IMR-90 (cell line): ENCODE data around the gene LSM7. TPM values are rescaled to one million over a fixed set of nuclear protein-coding genes. Genes with fewer than 3 reads are reported as not detected.

ENCODE experiments used
- ATAC-seq: fragments of 200-7000 bp; cut with Tn5 transposase; 2 replicates; pipeline ENCODE4 v1.9.1; 2020; ENCODE audit warnings: low read depth, mild to moderate bottlenecking, moderate library complexity
- BruUV-seq: library from RNA; stranded (reverse); fragments of 400-500 nt; replicated peaks from 2 replicates; lab custom pipeline; 2021; lab: Mats Ljungman, UMichigan
- CTCF ChIA-PET: fragments of 300-600 bp; formaldehyde crosslinking; extraction: SDS; loops from one replicate; lab custom pipeline; 2021; ENCODE audit warnings: antibody characterized with exemption; lab: Yijun Ruan, JAX
- POLR2A ChIA-PET: fragments of 300-600 bp; sonication (Branson Sonifier 250); formaldehyde crosslinking; loops from one replicate; lab custom pipeline; 2022; ENCODE audit warnings: antibody characterized with exemption; ENCODE audit not compliant: unreplicated experiment; lab: Charles Lee
- DNase-seq: peaks from one replicate; pipeline ENCODE4 v3.0.0; 2013
- H2AFZ ChIP-seq: replicated peaks from 2 replicates; pipeline ENCODE3; 2013; ENCODE audit warnings: low read length, mild to moderate bottlenecking; ENCODE audit not compliant: poor library complexity
- H2AK5ac ChIP-seq: 2 replicates; pipeline ENCODE4 v1.6.1; 2013; ENCODE audit warnings: low read depth, low read length, inconsistent platforms
- H2AK9ac ChIP-seq: replicated peaks from 2 replicates; pipeline ENCODE3; 2013; ENCODE audit warnings: mild to moderate bottlenecking, low read depth, low read length, moderate library complexity; ENCODE audit not compliant: poor library complexity
- H2BK120ac ChIP-seq: 2 replicates; pipeline ENCODE4 v1.6.1; 2013; ENCODE audit warnings: low read depth, low read length, inconsistent platforms
- H2BK15ac ChIP-seq: 3 replicates; pipeline ENCODE4 v1.6.1; 2013; ENCODE audit warnings: low read depth, low read length, inconsistent platforms
- H2BK20ac ChIP-seq: 2 replicates; pipeline ENCODE4 v1.6.1; 2013; ENCODE audit warnings: low read depth, mild to moderate bottlenecking, inconsistent platforms, low read length, moderate library complexity
- H2BK5ac ChIP-seq: 2 replicates; pipeline ENCODE4 v1.6.1; 2013; ENCODE audit warnings: mild to moderate bottlenecking, low read depth, low read length, inconsistent platforms; ENCODE audit not compliant: poor library complexity, severe bottlenecking
- H3K14ac ChIP-seq: replicated peaks from 2 replicates; pipeline ENCODE4 v1.6.1; 2013; ENCODE audit warnings: low read depth, low read length, inconsistent platforms
- H3K18ac ChIP-seq: 2 replicates; pipeline ENCODE4 v1.6.1; 2013; ENCODE audit warnings: low read depth, low read length, control low read depth
- H3K23ac ChIP-seq: 2 replicates; pipeline ENCODE4 v1.6.1; 2013; ENCODE audit warnings: low read depth, low read length, inconsistent platforms
- H3K27ac ChIP-seq: 2 replicates; pipeline ENCODE4 v1.5.1; 2013; ENCODE audit warnings: mild to moderate bottlenecking, control low read depth, low read length; ENCODE audit not compliant: insufficient read depth
- H3K27me3 ChIP-seq: 2 replicates; pipeline ENCODE4 v1.6.1; 2013; ENCODE audit warnings: low read length; ENCODE audit not compliant: control insufficient read depth, insufficient read depth
- H3K36me3 ChIP-seq: 2 replicates; pipeline ENCODE4 v1.6.1; 2013; ENCODE audit warnings: low read length, mixed read lengths; ENCODE audit not compliant: control insufficient read depth, insufficient read depth
- H3K4ac ChIP-seq: 2 replicates; pipeline ENCODE4 v1.6.1; 2013; ENCODE audit warnings: low read depth, low read length, inconsistent platforms
- H3K4me1 ChIP-seq: 2 replicates; pipeline ENCODE4 v1.6.1; 2013; ENCODE audit warnings: low read length, mixed read lengths; ENCODE audit not compliant: control insufficient read depth, insufficient read depth
- H3K4me2 ChIP-seq: 2 replicates; pipeline ENCODE4 v1.6.1; 2013; ENCODE audit warnings: low read depth, mild to moderate bottlenecking, control low read depth, low read length, moderate library complexity
- H3K4me3 ChIP-seq: 2 replicates; pipeline ENCODE4 v1.5.1; 2013; ENCODE audit warnings: low read depth, mild to moderate bottlenecking, control low read depth, low read length, moderate library complexity; ENCODE audit not compliant: insufficient read depth
- H3K56ac ChIP-seq: 2 replicates; pipeline ENCODE4 v1.6.1; 2013; ENCODE audit warnings: low read length, inconsistent platforms; ENCODE audit not compliant: insufficient read depth; ENCODE audit errors: extremely low read depth
- H3K79me1 ChIP-seq, 2 experiments: 2 replicates each; pipeline ENCODE4 v1.6.1; 2013; ENCODE audit warnings: low read length in 2 of 2, inconsistent platforms in 1 of 2, low read depth in 1 of 2
- H3K9ac ChIP-seq: 2 replicates; pipeline ENCODE4 v1.6.1; 2013; ENCODE audit warnings: low read depth, low read length, control low read depth
- H3K9me1 ChIP-seq: 2 replicates; pipeline ENCODE4 v1.6.1; 2013; ENCODE audit warnings: low read length, inconsistent platforms; ENCODE audit not compliant: insufficient read depth
- H3K9me3 ChIP-seq: 2 replicates; pipeline ENCODE4 v1.6.1; 2013; ENCODE audit warnings: low read length; ENCODE audit not compliant: control insufficient read depth, insufficient read depth
- H4K20me1 ChIP-seq: 2 replicates; pipeline ENCODE4 v1.6.1; 2013; ENCODE audit warnings: low read length, inconsistent platforms; ENCODE audit not compliant: insufficient read depth
- H4K5ac ChIP-seq: 2 replicates; pipeline ENCODE4 v1.6.1; 2013; ENCODE audit warnings: mild to moderate bottlenecking, low read depth, low read length, control low read depth
- H4K8ac ChIP-seq, 2 experiments: 2 replicates each; pipeline ENCODE4 v1.6.1; 2013; ENCODE audit warnings: low read depth in 2 of 2, low read length in 2 of 2, control low read depth in 1 of 2, inconsistent platforms in 1 of 2
- H4K91ac ChIP-seq: 2 replicates; pipeline ENCODE4 v1.6.1; 2013; ENCODE audit warnings: low read depth, low read length, inconsistent platforms; ENCODE audit not compliant: insufficient read depth
- WGBS, 2 experiments: methylation state at CpG; one replicate each; pipeline versions ENCODE4 v1.1.5 to v1.1.7; 2013; ENCODE audit warnings: missing lambda C conversion rate in 2 of 2; ENCODE audit not compliant: insufficient read length in 1 of 2; ENCODE audit errors: extremely low coverage in 2 of 2; 5-methylcytosine and 5-hydroxymethylcytosine counted together
- dilution Hi-C: fragments of 300-500 bp; cut with HindIII; formaldehyde crosslinking; loops from one replicate; pipeline ENCODE4 v1.14.3; 2018; ENCODE audit warnings: low sequenced_read_pairs; ENCODE audit not compliant: unreplicated experiment
- in situ Hi-C: fragments of 300-500 bp; cut with MboI; formaldehyde crosslinking; loops from 3 replicates; pipeline ENCODE4 v1.14.3; 2019; ENCODE audit warnings: low sequenced_read_pairs, inconsistent platforms, mixed read lengths
- intact Hi-C: fragments of 100-400 bp; cut with micrococcal nuclease; formaldehyde crosslinking; loops from 2 replicates; pipeline ENCODE4 v1.10.0; 2022
- polyA plus RNA-seq, 3 experiments: library from polyadenylated mRNA; depleted of rRNA; stranded (reverse); fragments of >200 nt; gene quantifications; 2 replicates each; pipeline ENCODE4 v1.2.3, GENCODE V29; 2012; ENCODE audit warnings: low replicate concordance in 1 of 3
- total RNA-seq: library from RNA; depleted of rRNA; stranded (reverse); fragments of >200 nt; gene quantifications from 2 replicates; pipeline ENCODE4 v1.2.3, GENCODE V29; 2012
- TF ChIP-seq, protein P1 (sequence below): conservative IDR thresholded peaks from 2 replicates; pipeline ENCODE4 v1.5.1; 2012; ENCODE audit warnings: mild to moderate bottlenecking, low read depth, low read length, improper control_type of control experiment

Gene LSM7
- total and polyA plus RNA-seq, 2 of the 4 experiments (the other 2 are of a cell fraction) = 145 to 708 TPM

DNA sequence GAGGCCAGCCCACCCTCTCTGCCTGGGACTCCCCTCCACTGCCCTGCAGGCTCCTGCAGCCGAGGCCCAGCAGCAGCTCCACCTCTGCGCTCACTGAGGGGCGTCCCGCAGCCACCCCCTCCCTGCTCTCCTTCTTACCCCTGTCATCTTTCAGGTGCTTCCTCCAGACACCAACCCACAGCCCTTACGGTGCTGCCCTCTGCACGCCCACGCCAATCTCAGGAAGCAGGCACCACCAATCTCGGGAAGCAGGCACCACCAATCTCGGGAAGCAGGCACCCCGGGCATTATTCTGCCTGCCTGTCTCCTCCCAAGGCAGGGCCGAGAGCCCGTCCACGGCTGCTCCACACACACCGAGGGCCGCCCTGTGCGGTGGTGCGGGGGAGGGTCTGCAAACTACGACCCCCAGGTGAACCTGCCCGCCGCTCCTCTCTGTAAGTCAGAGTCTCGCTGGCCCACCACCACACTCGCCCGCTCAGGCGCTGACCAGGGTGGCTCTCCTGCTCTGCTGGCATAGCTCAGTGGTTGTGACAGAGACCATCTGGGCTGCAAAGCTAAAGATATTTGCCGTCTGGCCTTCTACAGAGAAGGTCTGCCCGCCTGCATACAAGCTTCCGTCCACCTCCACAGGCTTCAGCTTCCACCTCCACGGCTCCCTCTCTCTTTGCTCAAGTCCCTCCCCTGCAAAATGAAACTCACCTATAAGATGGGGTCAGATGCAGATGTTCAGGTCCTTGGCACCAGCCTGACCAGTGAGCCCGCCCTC is 2.9 kb downstream of the LSM7 start:
- no peak overlapping the region for H3K23ac ChIP-seq
- dilution Hi-C loops = no loop called here

More for the DNA sequence above, 2.9 kb downstream of the LSM7 start:
- Histone ChIP-seq H3K27me3 (no peaks in the 10 kb centered on the region), H3K9ac (no peak overlapping the region), H2AK5ac (no peak overlapping the region), H3K27ac (no peak overlapping the region), H4K20me1 (peaks cover 15% of the 10 kb centered on the region), H3K79me1 (peaks cover 20 to 58% of the 10 kb centered on the region in 2 experiments), H3K9me3 (no peaks in the 10 kb centered on the region), H2BK5ac (no peak overlapping the region), H2BK20ac (no peak overlapping the region), H3K9me1 (no peaks in the 10 kb centered on the region), H4K91ac (no peak overlapping the region), H3K4ac (no peak overlapping the region), H2AK9ac (no peak overlapping the region), H3K14ac (no peak overlapping the region), H2BK15ac (no peak overlapping the region), H3K4me2 (no peak overlapping the region), H2BK120ac (no peak overlapping the region), H4K5ac (no peak overlapping the region), H3K56ac (no peak overlapping the region), H3K18ac (no peak overlapping the region), H3K4me3 (no peak overlapping the region), H4K8ac (no peak overlapping the region), H2AFZ (no peak overlapping the region), H3K36me3 (peaks cover 38% of the 10 kb centered on the region), H3K4me1 (peaks cover 4% of the 10 kb centered on the region)
- TF ChIP-seq, protein P1, sequence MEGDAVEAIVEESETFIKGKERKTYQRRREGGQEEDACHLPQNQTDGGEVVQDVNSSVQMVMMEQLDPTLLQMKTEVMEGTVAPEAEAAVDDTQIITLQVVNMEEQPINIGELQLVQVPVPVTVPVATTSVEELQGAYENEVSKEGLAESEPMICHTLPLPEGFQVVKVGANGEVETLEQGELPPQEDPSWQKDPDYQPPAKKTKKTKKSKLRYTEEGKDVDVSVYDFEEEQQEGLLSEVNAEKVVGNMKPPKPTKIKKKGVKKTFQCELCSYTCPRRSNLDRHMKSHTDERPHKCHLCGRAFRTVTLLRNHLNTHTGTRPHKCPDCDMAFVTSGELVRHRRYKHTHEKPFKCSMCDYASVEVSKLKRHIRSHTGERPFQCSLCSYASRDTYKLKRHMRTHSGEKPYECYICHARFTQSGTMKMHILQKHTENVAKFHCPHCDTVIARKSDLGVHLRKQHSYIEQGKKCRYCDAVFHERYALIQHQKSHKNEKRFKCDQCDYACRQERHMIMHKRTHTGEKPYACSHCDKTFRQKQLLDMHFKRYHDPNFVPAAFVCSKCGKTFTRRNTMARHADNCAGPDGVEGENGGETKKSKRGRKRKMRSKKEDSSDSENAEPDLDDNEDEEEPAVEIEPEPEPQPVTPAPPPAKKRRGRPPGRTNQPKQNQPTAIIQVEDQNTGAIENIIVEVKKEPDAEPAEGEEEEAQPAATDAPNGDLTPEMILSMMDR = no peak
- WGBS, 2 experiments = 68% methylated on average over 17 of the region's 29 CpGs; no CpG with 5 or more reads in 1 of the 2 experiments
- POLR2A ChIA-PET = interaction anchor here (0.6 kb wide), 1 partner anchor 453 kb away, joined by 3 read pairs; no protein-coding TSS in a partner anchor
- BruUV-seq = no TSS peak
- intact Hi-C loops (loop anchor here (5.0 kb wide), 2 partner anchors 67 to 287 kb away; no protein-coding TSS in a partner anchor), in situ Hi-C loops (no loop called here)
- CTCF ChIA-PET = no interaction called here
- DNase-seq (no peak), ATAC-seq (no peak)
